ENCODE measurements around the gene BAZ1A. TPM values are rescaled to one million over a fixed set of nuclear protein-coding genes. Genes with fewer than 3 reads are reported as not detected.

BAZ1A gene
- total RNA-seq, 1 donor from 2014 or later: 38.5 TPM

GRCh38 chr14:34776611-34777010 is 98.5 kb downstream of the BAZ1A start:
- no peaks in the 10 kb centered on the region for H3K9me3 ChIP-seq
- H3K4me3 ChIP-seq: no peak overlapping the region
- no peak for TF ChIP-seq POLR2A (IDR thresholded peaks at IDR 0.05)
- no peak for TF ChIP-seq CTCF (IDR thresholded peaks at IDR 0.05)
- TF ChIP-seq POLR2AphosphoS5 (IDR thresholded peaks at IDR 0.05; ENCODE audit: insufficient read depth in 1 of 2, low read depth in 1 of 2): no peak
- peaks cover 0 to 38% of the 10 kb centered on the region in 2 donors for H3K36me3 ChIP-seq
- intact Hi-C loops (cut with DNase I): no loop called here
- H3K27ac ChIP-seq: no peak overlapping the region
- no peaks in the 10 kb centered on the region for H3K4me1 ChIP-seq
- no peaks in the 10 kb centered on the region for H3K27me3 ChIP-seq
- DNase-seq (ENCODE audit: extremely low spot score in 2 of 2): no peak

- Histone ChIP-seq H3K27ac (no peak overlapping the region), H3K9me3 (no peaks in the 10 kb centered on the region), H3K27me3 (no peaks in the 10 kb centered on the region), H3K4me3 (no peak overlapping the region), H3K36me3 (peaks cover 0 to 32% of the 10 kb centered on the region in 2 donors), H3K4me1 (no peaks in the 10 kb centered on the region)
- intact Hi-C loops (cut with DNase I): no loop called here
- no peak for TF ChIP-seq POLR2A (IDR thresholded peaks at IDR 0.05)
- no peak for TF ChIP-seq CTCF (IDR thresholded peaks at IDR 0.05)
- no peak for TF ChIP-seq POLR2AphosphoS5 (IDR thresholded peaks at IDR 0.05; ENCODE audit: insufficient read depth in 1 of 2, low read depth in 1 of 2)
- DNase-seq (ENCODE audit: extremely low spot score in 2 of 2): no peak
These were observed 99.2 kb downstream of the BAZ1A start for GRCh38 chr14:34775922-34776321.

DNA sequence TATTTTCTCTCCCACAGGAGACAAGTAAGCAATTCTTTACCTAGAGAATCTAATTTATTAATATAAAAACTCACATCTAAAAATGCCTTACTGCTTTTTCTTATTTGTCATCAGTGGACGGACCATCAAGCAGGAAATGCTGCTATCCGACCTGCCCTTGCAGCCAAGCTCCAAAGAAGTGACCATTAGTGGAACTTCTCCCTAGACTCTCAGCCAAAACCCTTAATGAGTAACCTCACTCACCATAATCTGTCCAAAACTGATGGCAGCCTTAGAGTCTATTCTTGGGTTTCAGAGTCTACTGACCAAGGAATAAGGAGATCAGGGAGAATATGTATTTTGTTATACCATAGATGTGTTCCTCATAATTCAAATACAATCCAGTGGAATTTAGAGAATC is 99.8 kb downstream of the BAZ1A start:
- TF ChIP-seq CTCF (IDR thresholded peaks at IDR 0.05): no peak
- peaks cover 0 to 32% of the 10 kb centered on the region in 2 donors for H3K36me3 ChIP-seq
- H3K27ac ChIP-seq: no peak overlapping the region
- DNase-seq (ENCODE audit: extremely low spot score in 2 of 2): no peak
- no peak overlapping the region for H3K4me3 ChIP-seq
- H3K9me3 ChIP-seq: no peaks in the 10 kb centered on the region
- intact Hi-C loops (cut with DNase I): no loop called here
- no peaks in the 10 kb centered on the region for H3K4me1 ChIP-seq
- H3K27me3 ChIP-seq: no peaks in the 10 kb centered on the region

DNA sequence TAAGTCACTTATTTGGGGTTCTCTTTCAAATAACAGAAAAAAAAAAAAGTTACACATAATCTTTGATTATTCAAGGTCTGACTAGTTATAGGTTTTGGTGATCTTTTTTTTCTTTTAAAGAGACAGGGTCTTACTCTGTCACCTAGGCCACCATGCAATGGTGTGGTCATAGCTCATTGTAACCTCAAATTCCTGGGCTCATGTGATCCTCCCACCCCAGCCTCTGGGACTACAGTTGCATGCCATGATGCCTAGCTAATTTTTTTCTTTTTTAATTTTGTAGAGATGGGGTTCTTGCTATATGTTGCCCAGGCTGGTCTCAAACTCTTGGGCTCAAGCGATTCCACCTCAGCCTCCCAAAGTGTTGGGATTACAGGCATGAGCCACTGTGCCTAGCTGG is 104.3 kb downstream of the BAZ1A start:
- Histone ChIP-seq H3K36me3 (peaks cover 0 to 28% of the 10 kb centered on the region in 2 donors), H3K27me3 (no peaks in the 10 kb centered on the region)

GRCh38 chr14:34766606-34767005 is 108.6 kb downstream of the BAZ1A start:
- no peak overlapping the region for H3K27ac ChIP-seq
- TF ChIP-seq POLR2AphosphoS5 (IDR thresholded peaks at IDR 0.05; ENCODE audit: insufficient read depth in 1 of 2, low read depth in 1 of 2) (no peak), CTCF (IDR thresholded peaks at IDR 0.05) (no peak), POLR2A (IDR thresholded peaks at IDR 0.05) (no peak)

More for the DNA sequence above, 104.3 kb downstream of the BAZ1A start:
- H3K4me3 ChIP-seq: no peak overlapping the region
- DNase-seq (ENCODE audit: extremely low spot score in 2 of 2): no peak
- TF ChIP-seq POLR2A (IDR thresholded peaks at IDR 0.05) (no peak), POLR2AphosphoS5 (IDR thresholded peaks at IDR 0.05; ENCODE audit: insufficient read depth in 1 of 2, low read depth in 1 of 2) (no peak), CTCF (IDR thresholded peaks at IDR 0.05) (no peak)
- H3K4me1 ChIP-seq: no peaks in the 10 kb centered on the region
- no peaks in the 10 kb centered on the region for H3K9me3 ChIP-seq
- intact Hi-C loops (cut with DNase I): no loop called here
- H3K27ac ChIP-seq: no peak overlapping the region

More at GRCh38 chr14:34766606-34767005, 108.6 kb downstream of the BAZ1A start:
- no peaks in the 10 kb centered on the region for H3K27me3 ChIP-seq
- DNase-seq (ENCODE audit: extremely low spot score in 2 of 2): no peak
- H3K36me3 ChIP-seq: peaks cover 0 to 29% of the 10 kb centered on the region in 2 donors
- no peak overlapping the region for H3K4me3 ChIP-seq
- no peaks in the 10 kb centered on the region for H3K9me3 ChIP-seq
- no peaks in the 10 kb centered on the region for H3K4me1 ChIP-seq
- intact Hi-C loops (cut with DNase I): loop anchor here (5.0 kb wide), 1 partner anchor 1546 kb away; no protein-coding TSS in a partner anchor

All from vagina (tissue), 2 donors.